Measurements from ENCODE around the gene DUSP10. TPM values are rescaled to one million over a fixed set of nuclear protein-coding genes. Genes with fewer than 3 reads are reported as not detected.

The DUSP10 gene
- total and polyA plus RNA-seq, 2 donors (not counting 1 experiment from before 2014, with no cell fraction given), result 22.8 to 37.7 TPM

DNA sequence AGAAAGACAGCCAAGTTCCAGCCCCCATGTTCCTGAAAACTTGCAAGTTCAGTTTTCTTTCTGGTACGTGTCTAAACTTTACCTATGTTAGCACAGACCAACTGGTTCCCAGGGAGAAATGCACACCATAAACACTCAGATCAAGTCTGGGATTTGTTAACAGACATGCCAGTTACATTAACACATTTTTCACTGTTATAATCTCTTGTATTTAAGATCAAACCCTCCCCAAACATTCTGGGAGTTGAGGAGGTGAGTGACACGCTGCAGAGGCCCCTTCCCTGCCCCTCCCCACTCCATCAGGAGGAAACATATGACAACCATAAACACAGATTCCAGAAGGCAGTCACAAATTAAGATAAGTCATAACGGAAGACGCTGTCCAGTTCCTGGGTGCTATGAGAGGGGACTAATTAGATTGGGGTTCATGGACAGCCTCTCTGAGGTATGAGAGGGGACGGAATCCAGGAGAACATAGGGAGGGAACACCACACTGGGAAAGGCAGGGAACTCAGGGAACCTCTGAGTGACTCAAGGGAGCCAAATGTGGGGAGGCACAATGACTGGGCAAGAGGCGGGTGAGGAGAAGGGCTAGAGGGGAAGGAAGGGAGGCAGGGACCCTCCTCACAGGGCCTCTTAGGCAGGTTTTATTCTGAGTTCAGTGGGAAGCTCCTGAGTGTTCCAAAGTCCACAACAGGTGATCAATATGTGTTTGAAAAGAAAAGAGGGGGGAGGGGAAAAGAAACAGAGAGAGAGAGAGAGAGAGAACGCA lies 25.0 kb downstream of the DUSP10 start:
- DNase-seq, result no peak
- Histone ChIP-seq H3K27ac (ENCODE audit: low read length in 2 of 2) (no peak overlapping the region), H3K9ac (ENCODE audit: low read length) (no peak overlapping the region), H3K4me2 (replicated peaks; ENCODE audit: low read depth, low read length, poor library complexity, severe bottlenecking) (no peak overlapping the region), H3K9me3 (ENCODE audit: control extremely low read depth in 1 of 3, control insufficient read depth in 2 of 3, insufficient read depth in 1 of 3, low read length in 2 of 3) (peaks cover 0 to 3% (median 0%) of the 10 kb centered on the region in 3 donors), H4K20me1 (ENCODE audit: control insufficient read depth, insufficient read depth, low read length, poor library complexity, severe bottlenecking) (no peaks in the 10 kb centered on the region), H3K4me3 (ENCODE audit: control extremely low read depth in 1 of 5, extremely low read depth in 1 of 5, insufficient read depth in 1 of 5, low read depth in 2 of 5, low read length in 4 of 5) (no peak overlapping the region), H3K27me3 (replicated peaks in 1 of 4; ENCODE audit: control extremely low read depth in 1 of 4, control insufficient read depth in 3 of 4, insufficient read depth in 4 of 4, low read length in 3 of 4) (no peaks in the 10 kb centered on the region), H3K36me3 (replicated peaks in 1 of 2; ENCODE audit: control extremely low read depth in 1 of 2, control insufficient read depth in 1 of 2, extremely low read depth in 1 of 2, insufficient read depth in 2 of 2, low read length in 1 of 2) (peaks cover 0 to 3% of the 10 kb centered on the region in 2 experiments), H2AFZ (ENCODE audit: insufficient read depth, low read depth, low read length, poor library complexity, severe bottlenecking) (no peak overlapping the region), H3K4me1 (ENCODE audit: control insufficient read depth in 2 of 2, insufficient read depth in 2 of 2, low read length in 2 of 2) (peaks cover 15 to 18% of the 10 kb centered on the region in 2 donors), H3K79me2 (ENCODE audit: control insufficient read depth, insufficient read depth, low read length) (peaks cover 65% of the 10 kb centered on the region)
- Mint-ChIP-seq H3K27me3 (no peaks in the 10 kb centered on the region), H3K9me3 (ENCODE audit: insufficient read depth) (no peaks in the 10 kb centered on the region), H3K4me1 (peaks cover 60% of the 10 kb centered on the region), H3K27ac (no peak overlapping the region), H3K4me3 (no peak overlapping the region)
- CTCF ChIA-PET, result interaction anchor here (1.6 kb wide), 1 partner anchor 9 kb away, joined by 3 read pairs; no protein-coding TSS in a partner anchor
- POLR2A ChIA-PET, result no interaction called here
- no peak for TF ChIP-seq EZH2 (IDR thresholded peaks at IDR 0.05; ENCODE audit: borderline replicate concordance, insufficient read depth, low read depth, low read length, poor library complexity, severe bottlenecking)
- TF ChIP-seq, protein P1, sequence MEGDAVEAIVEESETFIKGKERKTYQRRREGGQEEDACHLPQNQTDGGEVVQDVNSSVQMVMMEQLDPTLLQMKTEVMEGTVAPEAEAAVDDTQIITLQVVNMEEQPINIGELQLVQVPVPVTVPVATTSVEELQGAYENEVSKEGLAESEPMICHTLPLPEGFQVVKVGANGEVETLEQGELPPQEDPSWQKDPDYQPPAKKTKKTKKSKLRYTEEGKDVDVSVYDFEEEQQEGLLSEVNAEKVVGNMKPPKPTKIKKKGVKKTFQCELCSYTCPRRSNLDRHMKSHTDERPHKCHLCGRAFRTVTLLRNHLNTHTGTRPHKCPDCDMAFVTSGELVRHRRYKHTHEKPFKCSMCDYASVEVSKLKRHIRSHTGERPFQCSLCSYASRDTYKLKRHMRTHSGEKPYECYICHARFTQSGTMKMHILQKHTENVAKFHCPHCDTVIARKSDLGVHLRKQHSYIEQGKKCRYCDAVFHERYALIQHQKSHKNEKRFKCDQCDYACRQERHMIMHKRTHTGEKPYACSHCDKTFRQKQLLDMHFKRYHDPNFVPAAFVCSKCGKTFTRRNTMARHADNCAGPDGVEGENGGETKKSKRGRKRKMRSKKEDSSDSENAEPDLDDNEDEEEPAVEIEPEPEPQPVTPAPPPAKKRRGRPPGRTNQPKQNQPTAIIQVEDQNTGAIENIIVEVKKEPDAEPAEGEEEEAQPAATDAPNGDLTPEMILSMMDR (IDR thresholded peaks at IDR 0.05), result no peak
- ATAC-seq (ENCODE audit: low read depth), result no peak
- intact Hi-C loops (cut with micrococcal nuclease), result no loop called here
- 88% methylated on average over 4 of the region's 7 CpGs for WGBS (ENCODE audit: insufficient coverage)

Measured in B cell (primary cell).